GM12872 (cell line): ENCODE results near the gene OAF.

ENCODE experiments used
- TF ChIP-seq, protein P1 (sequence below): IDR thresholded peaks from 3 replicates; pipeline ENCODE4 v1.5.1; 2011; ENCODE audit warnings: low read depth, mild to moderate bottlenecking, low read length, moderate library complexity; ENCODE audit not compliant: insufficient read depth

Gene OAF

DNA sequence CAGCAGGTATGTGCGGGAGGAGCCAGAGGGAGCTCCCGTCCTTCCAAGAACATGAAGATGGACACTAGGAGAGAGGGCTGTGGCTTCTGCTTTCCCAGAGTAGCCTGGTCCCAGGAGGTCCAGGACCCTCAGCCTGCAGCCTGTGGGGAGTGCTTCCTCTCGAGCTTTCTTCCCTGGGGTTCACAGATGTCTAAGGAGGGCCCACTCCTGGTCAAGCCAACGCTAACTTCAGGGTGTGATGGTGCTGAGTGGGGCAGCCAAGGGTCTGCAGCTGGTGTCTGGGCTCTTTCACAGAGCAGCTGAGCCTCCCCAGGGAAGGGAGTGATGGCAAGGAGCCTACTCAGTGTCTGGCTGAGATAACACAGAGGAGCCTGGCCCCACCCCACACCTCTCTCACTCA, 32.4 kb downstream of the OAF start:
- TF ChIP-seq, protein P1, sequence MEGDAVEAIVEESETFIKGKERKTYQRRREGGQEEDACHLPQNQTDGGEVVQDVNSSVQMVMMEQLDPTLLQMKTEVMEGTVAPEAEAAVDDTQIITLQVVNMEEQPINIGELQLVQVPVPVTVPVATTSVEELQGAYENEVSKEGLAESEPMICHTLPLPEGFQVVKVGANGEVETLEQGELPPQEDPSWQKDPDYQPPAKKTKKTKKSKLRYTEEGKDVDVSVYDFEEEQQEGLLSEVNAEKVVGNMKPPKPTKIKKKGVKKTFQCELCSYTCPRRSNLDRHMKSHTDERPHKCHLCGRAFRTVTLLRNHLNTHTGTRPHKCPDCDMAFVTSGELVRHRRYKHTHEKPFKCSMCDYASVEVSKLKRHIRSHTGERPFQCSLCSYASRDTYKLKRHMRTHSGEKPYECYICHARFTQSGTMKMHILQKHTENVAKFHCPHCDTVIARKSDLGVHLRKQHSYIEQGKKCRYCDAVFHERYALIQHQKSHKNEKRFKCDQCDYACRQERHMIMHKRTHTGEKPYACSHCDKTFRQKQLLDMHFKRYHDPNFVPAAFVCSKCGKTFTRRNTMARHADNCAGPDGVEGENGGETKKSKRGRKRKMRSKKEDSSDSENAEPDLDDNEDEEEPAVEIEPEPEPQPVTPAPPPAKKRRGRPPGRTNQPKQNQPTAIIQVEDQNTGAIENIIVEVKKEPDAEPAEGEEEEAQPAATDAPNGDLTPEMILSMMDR = no peak

GRCh38 chr11:120244476-120245365, 33.9 kb downstream of the OAF start:
- TF ChIP-seq, protein P1 = no peak

GRCh38 chr11:120245434-120245833, 34.6 kb downstream of the OAF start:
- TF ChIP-seq, protein P1 = no peak

DNA sequence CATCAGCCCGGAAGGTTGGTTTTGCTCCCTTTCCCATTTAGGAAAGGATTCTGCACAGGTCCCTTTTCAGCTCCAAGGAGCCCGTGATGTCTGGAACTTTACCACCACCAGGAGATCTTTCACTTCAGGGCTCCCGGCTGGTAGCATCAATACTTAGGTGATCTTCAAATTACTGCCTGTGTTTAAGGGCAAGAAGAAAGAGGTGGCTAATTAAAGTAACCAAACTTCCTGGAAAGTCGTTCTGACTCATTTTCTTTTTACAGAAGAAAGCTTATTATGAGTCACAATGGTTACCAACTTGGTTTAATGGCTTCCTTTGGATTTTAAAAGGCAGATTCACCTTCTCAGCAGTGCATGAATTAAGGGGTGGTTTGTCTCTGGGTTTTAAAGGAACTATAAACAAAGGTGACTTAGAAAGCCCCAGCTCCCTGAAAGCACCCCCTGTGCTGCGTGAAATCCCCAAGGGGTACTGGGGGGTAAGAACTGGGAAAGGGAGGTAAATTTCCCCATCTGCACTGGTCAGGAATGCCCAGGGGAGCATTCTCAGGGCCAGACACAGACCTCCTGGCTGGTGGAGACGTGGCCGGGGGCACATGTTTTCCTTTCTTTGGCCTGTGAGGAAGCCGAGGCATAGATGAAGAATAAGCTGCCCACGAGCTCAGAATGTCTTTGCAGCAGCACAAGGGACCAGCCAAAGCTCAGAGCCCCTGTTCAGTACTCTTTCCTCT, 37.9 kb downstream of the OAF start:
- TF ChIP-seq, protein P1 = no peak

DNA sequence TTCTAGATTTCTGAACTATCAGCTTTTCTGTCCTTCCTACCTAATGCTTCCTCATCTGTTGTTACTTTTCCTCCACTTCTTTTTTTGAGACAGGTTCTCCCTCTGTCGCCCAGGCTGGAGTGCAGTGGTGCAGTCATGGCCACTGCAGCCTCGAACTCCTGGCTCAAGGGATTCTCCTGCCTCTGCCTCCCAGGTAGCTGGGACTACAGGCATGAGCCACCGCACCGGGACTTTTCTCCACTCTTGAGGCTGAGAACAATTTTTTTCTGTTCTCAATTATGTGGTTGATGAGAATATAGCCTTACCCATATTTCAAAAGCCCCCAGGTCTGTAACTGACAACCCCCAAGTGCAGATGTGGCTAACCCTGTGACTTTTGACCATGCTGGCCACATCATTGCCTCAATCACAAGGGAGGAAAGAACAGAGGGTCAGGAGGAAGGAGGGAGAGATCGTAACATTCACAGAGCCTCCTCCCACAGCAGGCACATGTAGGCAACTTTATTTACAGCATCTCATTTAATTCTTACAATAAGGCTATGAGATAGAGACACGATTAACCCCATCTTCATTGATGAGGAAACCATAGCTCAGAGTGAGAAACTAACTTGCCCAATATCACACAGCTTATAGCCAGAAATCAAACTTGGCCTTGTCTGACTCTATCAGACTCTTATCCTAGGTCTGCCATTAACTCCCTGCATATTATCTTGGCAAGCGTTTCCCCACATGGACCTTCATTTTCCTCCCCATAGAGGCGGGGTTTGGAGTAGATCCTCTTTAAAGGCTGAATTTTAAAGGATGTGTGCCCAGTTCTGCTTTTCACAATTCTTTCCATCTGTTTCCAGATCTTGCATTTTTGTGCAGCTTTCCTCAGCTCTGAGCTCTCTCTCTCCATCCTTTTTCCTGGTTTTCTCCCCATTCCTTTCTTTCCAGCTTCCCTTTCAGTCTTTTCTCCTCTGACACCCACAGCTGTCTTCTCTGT, 38.7 kb downstream of the OAF start:
- TF ChIP-seq, protein P1 = no peak

DNA sequence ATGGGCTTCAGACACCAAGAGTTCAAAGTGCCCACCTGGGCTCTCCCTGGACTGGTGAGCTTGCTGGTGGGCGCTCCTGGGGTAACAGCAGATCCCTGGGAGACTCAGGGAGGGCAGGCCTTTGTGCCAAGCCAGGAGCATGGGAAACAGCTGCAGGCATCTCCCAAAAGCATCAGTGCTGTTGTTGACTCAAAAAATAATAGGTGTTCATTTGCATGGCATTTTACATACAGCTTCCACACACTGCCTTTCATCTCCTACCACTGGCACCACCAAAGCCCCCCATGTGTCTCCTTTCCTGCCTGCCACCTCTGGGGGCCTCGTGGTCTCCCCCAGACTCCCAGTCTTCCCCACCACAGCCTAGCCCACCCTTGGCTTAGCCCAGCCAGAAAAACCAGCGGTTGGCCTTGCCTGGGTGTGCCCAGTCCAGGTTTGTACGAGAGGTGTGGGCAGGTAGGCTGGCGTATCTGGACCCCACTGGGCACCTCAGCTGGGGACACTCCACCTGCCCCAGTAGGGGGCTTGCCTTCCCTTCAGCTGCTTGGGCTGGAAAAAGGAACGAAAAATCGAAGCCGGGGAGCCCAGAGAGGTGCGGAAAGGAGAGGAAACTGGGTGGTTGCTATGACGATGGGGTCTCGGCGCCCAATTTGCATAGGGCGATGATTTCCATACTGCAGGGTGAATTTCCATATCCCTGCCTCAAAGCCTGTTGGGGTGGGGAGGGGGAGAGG, 44.1 kb downstream of the OAF start:
- TF ChIP-seq, protein P1 = no peak
